Peyer's patch (tissue), 4 donors: ENCODE measurements around the gene TOMM34.

Experiments
- CTCF ChIP-seq, 6 experiments: fragments of 450-650 bp in 4 of 6; fragments of 200-600 bp in 2 of 6; sonication (generic) in 1 of 6; IDR thresholded peaks; one replicate each; pipeline ENCODE4 v1.5.1; 2017 to 2019; ENCODE audit warnings: antibody characterized with exemption in 6 of 6, mild to moderate bottlenecking in 3 of 6, moderate library complexity in 1 of 6
- POLR2A ChIP-seq, 2 donors: fragments of 450-650 bp; IDR thresholded peaks; one replicate each; pipeline ENCODE4 v1.5.1; 2017; ENCODE audit warnings: antibody characterized with exemption in 2 of 2, mild to moderate bottlenecking in 2 of 2, moderate library complexity in 2 of 2

DNA sequence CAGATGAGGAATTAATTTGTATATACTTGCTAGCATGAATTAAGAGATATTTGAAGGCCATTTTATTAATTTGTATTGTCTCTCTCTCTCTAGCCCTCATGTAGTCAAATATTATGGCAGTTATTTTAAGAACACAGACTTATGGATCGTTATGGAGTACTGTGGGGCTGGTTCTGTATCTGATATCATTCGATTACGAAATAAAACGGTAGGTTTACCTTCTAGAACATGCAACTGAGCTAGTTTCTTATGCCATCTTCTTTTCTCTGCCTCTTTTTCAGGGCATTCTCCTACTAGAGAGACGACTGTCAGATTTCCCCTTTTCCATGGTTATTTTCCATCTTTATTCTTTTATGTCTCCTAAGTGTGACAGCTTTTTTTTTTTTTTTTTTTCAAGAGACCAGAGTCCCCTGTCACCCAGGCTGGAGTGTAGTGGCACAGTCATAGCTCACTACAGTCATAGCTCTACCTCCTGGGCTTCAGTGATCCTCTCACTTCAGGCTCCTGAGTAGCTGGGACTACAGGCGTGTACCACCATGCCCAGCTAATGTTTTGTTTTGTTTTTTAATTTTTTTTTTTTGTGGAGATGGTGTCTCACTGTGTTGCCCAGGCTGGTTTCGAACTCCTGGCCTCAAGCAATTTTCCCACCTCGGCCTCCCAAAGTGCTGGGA, 21.7 kb upstream of the TOMM34 start:
- TF ChIP-seq CTCF (IDR thresholded peaks at IDR 0.05) (no peak), POLR2A (IDR thresholded peaks at IDR 0.05) (no peak)
